Measurements from ENCODE around the gene YWHAQ. TPM values are rescaled to one million over a fixed set of nuclear protein-coding genes. Genes with fewer than 3 reads are reported as not detected.

Gene YWHAQ
- total and polyA plus RNA-seq, 9 of the 15 experiments (the other 6 are each of a cell fraction or from before 2014, with no cell fraction given) = 63.1 to 359 (median 203) TPM

DNA sequence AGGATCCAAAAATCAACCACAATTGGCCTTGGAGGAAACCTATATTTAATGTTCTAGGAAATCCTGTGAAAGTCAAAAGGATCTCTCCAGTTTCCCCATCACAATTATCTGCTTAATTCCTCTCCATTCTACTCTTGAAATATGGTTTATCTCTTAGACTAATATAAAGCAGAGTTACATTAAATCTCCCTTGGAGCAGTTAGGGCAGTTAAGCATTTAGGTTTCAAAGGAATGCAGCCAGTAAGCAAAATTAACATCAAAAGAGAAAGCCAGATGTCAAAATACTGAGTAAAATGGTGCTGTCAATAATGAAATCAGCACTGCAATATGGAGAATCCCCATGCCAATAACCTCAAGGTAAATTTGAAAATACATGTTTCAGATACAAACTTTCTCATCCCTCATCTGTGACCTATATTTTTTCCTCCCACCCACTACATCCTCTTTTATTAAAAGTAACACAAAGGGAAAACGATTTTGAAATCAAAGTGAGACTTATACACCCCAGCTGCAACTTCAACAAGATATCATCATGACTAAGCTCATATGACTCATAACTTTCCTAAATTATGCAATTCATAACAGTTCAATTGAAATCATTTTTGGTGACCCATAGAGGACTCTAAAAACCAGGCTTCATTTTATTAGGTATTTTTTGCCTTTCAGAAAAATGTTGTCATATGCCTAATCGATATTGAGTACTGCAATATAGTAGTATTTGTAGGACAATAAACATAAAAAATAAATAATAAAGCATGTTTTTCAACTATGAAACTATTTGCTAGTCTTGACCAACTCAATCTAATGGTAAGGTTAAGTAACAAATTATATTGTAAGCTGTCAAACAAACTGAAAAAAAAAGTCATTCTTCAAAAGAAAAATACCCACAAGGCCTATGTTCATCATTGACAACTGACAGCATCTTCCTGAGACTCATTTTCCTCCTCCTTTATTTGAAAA is 78.3 kb downstream of the YWHAQ start (continued):
- TF ChIP-seq CHD7 (IDR thresholded peaks at IDR 0.05; ENCODE audit: low read depth, low read length) (no peak), DEAF1 (CRISPR knock-in tag; IDR thresholded peaks at IDR 0.05) (no peak), KDM5B (IDR thresholded peaks at IDR 0.05; ENCODE audit: insufficient replicate concordance, low read depth, low read length) (no peak), HDAC3 (IDR thresholded peaks at IDR 0.05; ENCODE audit: borderline replicate concordance, partially characterized antibody) (peak; percentile 44), ELK1 (CRISPR knock-in tag; IDR thresholded peaks at IDR 0.05) (no peak), RFX1 (IDR thresholded peaks at IDR 0.05) (no peak)
- TF ChIP-seq, protein P1, sequence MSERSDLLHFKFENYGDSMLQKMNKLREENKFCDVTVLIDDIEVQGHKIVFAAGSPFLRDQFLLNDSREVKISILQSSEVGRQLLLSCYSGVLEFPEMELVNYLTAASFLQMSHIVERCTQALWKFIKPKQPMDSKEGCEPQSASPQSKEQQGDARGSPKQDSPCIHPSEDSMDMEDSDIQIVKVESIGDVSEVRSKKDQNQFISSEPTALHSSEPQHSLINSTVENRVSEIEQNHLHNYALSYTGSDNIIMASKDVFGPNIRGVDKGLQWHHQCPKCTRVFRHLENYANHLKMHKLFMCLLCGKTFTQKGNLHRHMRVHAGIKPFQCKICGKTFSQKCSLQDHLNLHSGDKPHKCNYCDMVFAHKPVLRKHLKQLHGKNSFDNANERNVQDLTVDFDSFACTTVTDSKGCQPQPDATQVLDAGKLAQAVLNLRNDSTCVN (CRISPR knock-in tag; IDR thresholded peaks at IDR 0.05) = no peak
- TF ChIP-seq, protein P2, sequence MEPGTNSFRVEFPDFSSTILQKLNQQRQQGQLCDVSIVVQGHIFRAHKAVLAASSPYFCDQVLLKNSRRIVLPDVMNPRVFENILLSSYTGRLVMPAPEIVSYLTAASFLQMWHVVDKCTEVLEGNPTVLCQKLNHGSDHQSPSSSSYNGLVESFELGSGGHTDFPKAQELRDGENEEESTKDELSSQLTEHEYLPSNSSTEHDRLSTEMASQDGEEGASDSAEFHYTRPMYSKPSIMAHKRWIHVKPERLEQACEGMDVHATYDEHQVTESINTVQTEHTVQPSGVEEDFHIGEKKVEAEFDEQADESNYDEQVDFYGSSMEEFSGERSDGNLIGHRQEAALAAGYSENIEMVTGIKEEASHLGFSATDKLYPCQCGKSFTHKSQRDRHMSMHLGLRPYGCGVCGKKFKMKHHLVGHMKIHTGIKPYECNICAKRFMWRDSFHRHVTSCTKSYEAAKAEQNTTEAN (CRISPR knock-in tag; IDR thresholded peaks at IDR 0.05) = no peak

All from K562 (cell line).